Measurements from ENCODE around the gene PRKAG3. TPM values are rescaled to one million over a fixed set of nuclear protein-coding genes. Genes with fewer than 3 reads are reported as not detected.

Gene PRKAG3
- total RNA-seq, 4 donors from 2014 or later: not detected

DNA sequence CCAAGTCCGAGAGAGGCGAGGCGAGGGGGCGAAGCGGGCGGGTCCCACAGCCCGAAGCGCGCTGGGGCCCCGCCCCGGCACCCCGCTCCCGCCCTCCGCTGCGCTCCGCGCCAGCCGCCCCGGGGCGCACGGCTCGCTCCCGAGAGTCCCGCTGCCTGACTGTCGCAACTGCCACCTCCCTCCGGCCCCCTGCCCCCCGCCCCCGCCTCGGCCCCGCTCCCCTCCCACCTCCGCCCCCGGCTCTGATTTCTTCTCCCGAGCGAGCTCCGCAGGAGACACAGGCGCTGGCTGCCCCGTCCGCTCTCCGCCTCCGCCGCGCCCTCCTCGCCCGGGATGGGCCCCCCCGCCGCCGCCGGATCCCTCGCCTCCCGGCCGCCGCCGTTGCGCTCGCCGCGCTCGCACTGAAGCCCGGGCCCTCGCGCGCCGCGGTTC lies 28.0 kb upstream of the PRKAG3 start, which contains the start of gene WNT6:
WNT6 (plus strand) TSS at position 250 of the 432 bp plus-strand sequence. CDS start 233 bp downstream, outside the sequence.
- intact Hi-C loops (cut with DNase I): no loop called here

DNA sequence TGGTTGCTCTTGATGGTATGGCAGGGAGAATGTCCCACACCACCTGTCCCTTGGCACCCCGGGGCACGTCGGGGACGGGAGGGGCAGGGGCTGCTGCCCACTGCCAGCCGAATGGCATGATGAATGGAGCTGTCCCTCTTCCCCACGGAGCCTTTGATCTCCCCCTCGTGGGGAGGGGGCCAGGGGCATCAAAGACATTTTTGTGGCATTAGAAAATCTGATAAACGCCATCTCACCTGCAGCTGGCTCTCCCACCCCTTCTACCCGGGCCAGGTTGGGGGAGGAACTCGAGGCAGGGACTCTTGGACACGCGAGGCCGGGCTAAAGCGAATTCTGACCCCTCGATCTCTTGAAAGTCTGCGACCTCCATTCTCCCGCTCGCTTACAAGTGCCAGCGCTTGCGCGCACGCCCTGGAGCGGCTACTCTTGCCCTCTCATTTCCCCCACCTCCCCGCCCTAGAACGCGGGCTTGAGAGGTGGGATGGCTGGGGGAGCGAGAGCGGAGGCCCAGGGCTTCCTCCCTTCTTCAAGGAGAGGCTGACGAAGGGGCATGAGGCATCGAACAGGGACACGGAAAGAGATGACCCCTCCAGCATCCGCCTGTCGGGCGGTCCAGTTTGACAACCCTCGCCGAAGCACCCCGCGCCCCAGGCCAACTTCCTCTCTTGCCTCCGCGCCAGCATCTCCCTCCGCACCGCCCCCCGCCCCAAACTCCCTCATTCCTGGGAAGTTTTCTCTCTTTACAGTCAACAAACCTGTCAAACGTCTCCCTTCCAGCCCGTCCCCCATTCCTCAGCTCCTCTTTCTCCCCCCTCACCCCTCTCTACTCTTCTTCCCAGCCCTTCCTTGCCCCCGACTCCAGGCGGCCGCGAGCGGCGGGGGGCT lies 27.3 kb upstream of the PRKAG3 start:
- intact Hi-C loops (cut with DNase I): no loop called here
- H3K27me3 ChIP-seq: peaks cover 23 to 100% (median 37%) of the 10 kb centered on the region in 4 donors
- WGBS, 2 donors: 2 to 41% methylated on average over 8 to 22 of the region's 51 CpGs
- H3K4me3 ChIP-seq: peak overlapping the region; percentile 20 to 64 (median 40)
- DNase-seq: no peak
- H3K36me3 ChIP-seq: no peaks in the 10 kb centered on the region
- no peak for TF ChIP-seq POLR2A (IDR thresholded peaks at IDR 0.05)
- TF ChIP-seq, protein P1, sequence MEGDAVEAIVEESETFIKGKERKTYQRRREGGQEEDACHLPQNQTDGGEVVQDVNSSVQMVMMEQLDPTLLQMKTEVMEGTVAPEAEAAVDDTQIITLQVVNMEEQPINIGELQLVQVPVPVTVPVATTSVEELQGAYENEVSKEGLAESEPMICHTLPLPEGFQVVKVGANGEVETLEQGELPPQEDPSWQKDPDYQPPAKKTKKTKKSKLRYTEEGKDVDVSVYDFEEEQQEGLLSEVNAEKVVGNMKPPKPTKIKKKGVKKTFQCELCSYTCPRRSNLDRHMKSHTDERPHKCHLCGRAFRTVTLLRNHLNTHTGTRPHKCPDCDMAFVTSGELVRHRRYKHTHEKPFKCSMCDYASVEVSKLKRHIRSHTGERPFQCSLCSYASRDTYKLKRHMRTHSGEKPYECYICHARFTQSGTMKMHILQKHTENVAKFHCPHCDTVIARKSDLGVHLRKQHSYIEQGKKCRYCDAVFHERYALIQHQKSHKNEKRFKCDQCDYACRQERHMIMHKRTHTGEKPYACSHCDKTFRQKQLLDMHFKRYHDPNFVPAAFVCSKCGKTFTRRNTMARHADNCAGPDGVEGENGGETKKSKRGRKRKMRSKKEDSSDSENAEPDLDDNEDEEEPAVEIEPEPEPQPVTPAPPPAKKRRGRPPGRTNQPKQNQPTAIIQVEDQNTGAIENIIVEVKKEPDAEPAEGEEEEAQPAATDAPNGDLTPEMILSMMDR (IDR thresholded peaks at IDR 0.05): no peak
- H3K4me1 ChIP-seq: peaks cover 15 to 33% (median 21%) of the 10 kb centered on the region in 3 donors
- no peak overlapping the region for H3K27ac ChIP-seq
- H3K9me3 ChIP-seq: no peaks in the 10 kb centered on the region

More for the DNA sequence above, 28.0 kb upstream of the PRKAG3 start, which contains the start of gene WNT6:
- Histone ChIP-seq H3K4me1 (peaks cover 15 to 33% (median 21%) of the 10 kb centered on the region in 3 donors), H3K4me3 (peak within 1 kb of the TSS; percentile 20 to 64 (median 40)), H3K36me3 (no peaks in the 10 kb centered on the region), H3K27ac (peak within 1 kb of the TSS in 2 of 4 donors; percentile 30 to 59), H3K9me3 (no peaks in the 10 kb centered on the region), H3K27me3 (peaks cover 23 to 100% (median 37%) of the 10 kb centered on the region in 4 donors)
- TF ChIP-seq, protein P1 (IDR thresholded peaks at IDR 0.05): no peak
- TF ChIP-seq POLR2A (IDR thresholded peaks at IDR 0.05): no peak
- WGBS, 2 donors: 0% methylated on average over 1 to 11 of the region's 64 CpGs
- DNase-seq: no peak

DNA sequence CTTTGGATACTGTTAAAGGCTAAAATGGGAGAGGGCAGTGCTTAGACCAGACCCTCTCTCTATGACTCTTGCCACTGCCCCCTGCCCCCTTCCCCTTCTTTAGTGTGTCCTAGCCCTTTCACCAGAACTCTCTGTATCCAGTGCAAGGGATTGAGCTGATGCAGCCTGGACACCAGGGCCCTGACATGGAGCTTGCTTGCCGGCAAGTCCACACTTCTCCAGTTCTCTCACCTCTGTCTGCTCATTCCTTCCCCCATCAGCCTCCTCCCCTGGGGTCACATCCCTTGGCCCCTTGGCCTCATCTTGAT lies 26.5 kb upstream of the PRKAG3 start:
- no peak for DNase-seq
- H3K9me3 ChIP-seq: no peaks in the 10 kb centered on the region
- H3K27me3 ChIP-seq: peaks cover 23 to 100% (median 37%) of the 10 kb centered on the region in 4 donors
- no peak overlapping the region for H3K4me3 ChIP-seq
- H3K27ac ChIP-seq: no peak overlapping the region
- 0 to 18% methylated on average over 1 of the region's 1 CpG for WGBS, 2 donors
- peaks cover 15 to 39% (median 21%) of the 10 kb centered on the region in 3 donors for H3K4me1 ChIP-seq
- TF ChIP-seq, protein P1 (IDR thresholded peaks at IDR 0.05): no peak
- TF ChIP-seq POLR2A (IDR thresholded peaks at IDR 0.05): no peak
- H3K36me3 ChIP-seq: no peaks in the 10 kb centered on the region
- intact Hi-C loops (cut with DNase I): no loop called here

DNA sequence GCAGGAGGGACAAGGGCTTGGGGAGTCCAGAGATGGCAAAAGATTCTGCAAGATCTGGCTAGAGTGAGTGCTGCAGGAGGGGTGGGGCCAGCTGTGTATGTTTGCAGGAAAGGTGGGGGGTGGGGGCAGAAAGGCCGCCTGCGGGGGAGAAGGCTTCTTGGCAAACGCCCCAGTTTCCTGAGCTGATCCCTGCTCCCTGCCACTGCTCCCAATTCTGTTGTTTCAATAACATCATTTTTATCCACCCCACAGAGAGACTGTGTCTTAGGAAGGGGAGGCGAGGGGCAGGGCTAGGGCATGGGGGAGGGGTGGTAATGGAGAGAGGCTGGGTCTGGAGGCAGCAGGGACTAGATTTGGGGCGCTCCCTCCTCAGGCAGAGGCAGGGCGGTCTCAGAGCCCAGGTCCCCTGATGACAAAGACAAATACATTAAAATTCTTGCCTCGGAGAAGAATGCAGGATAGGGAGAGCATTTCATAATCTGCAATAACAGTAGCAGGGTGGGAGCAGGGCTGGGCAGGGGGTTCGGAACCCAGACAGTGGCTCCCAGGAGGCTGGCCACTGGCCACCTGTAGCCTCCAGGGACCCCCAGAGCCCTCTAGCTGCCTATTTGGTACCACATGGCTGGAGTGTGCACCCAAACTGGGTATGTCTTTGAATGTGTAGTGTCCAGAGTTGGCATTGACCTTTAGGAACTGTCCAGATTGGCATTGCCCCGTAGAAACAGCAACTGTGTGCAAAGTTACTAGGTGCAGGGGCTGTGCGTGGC lies 26.0 kb upstream of the PRKAG3 start:
- Histone ChIP-seq H3K36me3 (no peaks in the 10 kb centered on the region), H3K27ac (no peak overlapping the region), H3K4me1 (peaks cover 15 to 44% (median 21%) of the 10 kb centered on the region in 3 donors), H3K4me3 (no peak overlapping the region), H3K9me3 (no peaks in the 10 kb centered on the region), H3K27me3 (peaks cover 23 to 100% (median 33%) of the 10 kb centered on the region in 4 donors)
- TF ChIP-seq POLR2A (IDR thresholded peaks at IDR 0.05): no peak
- TF ChIP-seq, protein P1 (IDR thresholded peaks at IDR 0.05): no peak
- intact Hi-C loops (cut with DNase I): no loop called here
- no peak for DNase-seq
- 14 to 15% methylated on average over 8 to 9 of the region's 10 CpGs for WGBS, 2 donors

Measured in esophagus squamous epithelium (tissue), 5 donors.